Peyer's patch (tissue), 4 donors: ENCODE measurements around the gene GJB2. TPM values are rescaled to one million over a fixed set of nuclear protein-coding genes. Genes with fewer than 3 reads are reported as not detected.
A peak's percentile ranks its signal among the peaks of the same experiment; 100 is the strongest.

Experiments used
- DNase-seq, 3 donors: peaks; one replicate each; pipeline ENCODE4 v3.0.0-alpha.2; 2017 to 2019
- H3K27ac ChIP-seq, 4 donors: fragments of 200-600 bp; sonication (generic); one replicate each; pipeline ENCODE4 v1.5.1; 2016 to 2019
- H3K27me3 ChIP-seq, 2 donors: fragments of 200-600 bp; sonication (generic); one replicate each; pipeline ENCODE4 v1.5.1; 2019
- H3K36me3 ChIP-seq, 3 donors: fragments of 200-600 bp; sonication (generic); one replicate each; pipeline ENCODE4 v1.5.1; 2016 to 2019
- H3K4me1 ChIP-seq, 4 donors: fragments of 200-600 bp; sonication (generic); one replicate each; pipeline ENCODE4 v1.5.1; 2016 to 2019
- H3K4me3 ChIP-seq, 4 donors: fragments of 200-600 bp; sonication (generic); 1 replicate in 3 of 4; 2 replicates in 1 of 4; pipeline ENCODE4 v1.5.1; 2016 to 2019; ENCODE audit warnings: mild to moderate bottlenecking in 1 of 4
- H3K9me3 ChIP-seq, 4 donors: fragments of 200-600 bp; sonication (generic); one replicate each; pipeline ENCODE4 v1.5.1; 2016 to 2019; ENCODE audit warnings: mild to moderate bottlenecking in 1 of 4
- POLR2A ChIP-seq, 2 donors: fragments of 450-650 bp; IDR thresholded peaks; one replicate each; pipeline ENCODE4 v1.5.1; 2017; ENCODE audit warnings: antibody characterized with exemption in 2 of 2, mild to moderate bottlenecking in 2 of 2, moderate library complexity in 2 of 2
- total RNA-seq, 4 donors: library from RNA; depleted of rRNA; stranded (reverse); fragments of >200 nt; gene quantifications; one replicate each; pipeline ENCODE4 v1.1.0, GENCODE V29; 2016
- TF ChIP-seq, protein P1 (sequence below), 6 experiments: fragments of 450-650 bp in 4 of 6; fragments of 200-600 bp in 2 of 6; sonication (generic) in 1 of 6; IDR thresholded peaks; one replicate each; pipeline ENCODE4 v1.5.1; 2017 to 2019; ENCODE audit warnings: antibody characterized with exemption in 6 of 6, mild to moderate bottlenecking in 3 of 6, moderate library complexity in 1 of 6

The GJB2 gene
- total RNA-seq, 4 donors from 2014 or later: 3.3 to 25.7 (median 14.1) TPM

- peaks cover 0 to 16% of the 10 kb centered on the region in 2 donors for H3K27me3 ChIP-seq
- no peaks in the 10 kb centered on the region for H3K36me3 ChIP-seq
- H3K27ac ChIP-seq: peak overlapping the region in 3 of 4 donors; percentile 20 to 62 (median 59)
- no peak for TF ChIP-seq POLR2A (IDR thresholded peaks at IDR 0.05)
- TF ChIP-seq, protein P1, sequence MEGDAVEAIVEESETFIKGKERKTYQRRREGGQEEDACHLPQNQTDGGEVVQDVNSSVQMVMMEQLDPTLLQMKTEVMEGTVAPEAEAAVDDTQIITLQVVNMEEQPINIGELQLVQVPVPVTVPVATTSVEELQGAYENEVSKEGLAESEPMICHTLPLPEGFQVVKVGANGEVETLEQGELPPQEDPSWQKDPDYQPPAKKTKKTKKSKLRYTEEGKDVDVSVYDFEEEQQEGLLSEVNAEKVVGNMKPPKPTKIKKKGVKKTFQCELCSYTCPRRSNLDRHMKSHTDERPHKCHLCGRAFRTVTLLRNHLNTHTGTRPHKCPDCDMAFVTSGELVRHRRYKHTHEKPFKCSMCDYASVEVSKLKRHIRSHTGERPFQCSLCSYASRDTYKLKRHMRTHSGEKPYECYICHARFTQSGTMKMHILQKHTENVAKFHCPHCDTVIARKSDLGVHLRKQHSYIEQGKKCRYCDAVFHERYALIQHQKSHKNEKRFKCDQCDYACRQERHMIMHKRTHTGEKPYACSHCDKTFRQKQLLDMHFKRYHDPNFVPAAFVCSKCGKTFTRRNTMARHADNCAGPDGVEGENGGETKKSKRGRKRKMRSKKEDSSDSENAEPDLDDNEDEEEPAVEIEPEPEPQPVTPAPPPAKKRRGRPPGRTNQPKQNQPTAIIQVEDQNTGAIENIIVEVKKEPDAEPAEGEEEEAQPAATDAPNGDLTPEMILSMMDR (IDR thresholded peaks at IDR 0.05): no peak
- peak overlapping the region; percentile 35 to 79 (median 62) for H3K4me3 ChIP-seq
- DNase-seq: peak in 2 of 3 donors; percentile 58 to 68
- peaks cover 0 to 19% (median 15%) of the 10 kb centered on the region in 4 donors for H3K4me1 ChIP-seq
- no peaks in the 10 kb centered on the region for H3K9me3 ChIP-seq
These were observed 441 bp downstream of the GJB2 start for GRCh38 chr13:20192158-20192835.

- peak in 2 of 3 donors; percentile 62 to 69 for DNase-seq
These were observed 1.2 kb downstream of the GJB2 start for GRCh38 chr13:20191311-20192157.

DNA sequence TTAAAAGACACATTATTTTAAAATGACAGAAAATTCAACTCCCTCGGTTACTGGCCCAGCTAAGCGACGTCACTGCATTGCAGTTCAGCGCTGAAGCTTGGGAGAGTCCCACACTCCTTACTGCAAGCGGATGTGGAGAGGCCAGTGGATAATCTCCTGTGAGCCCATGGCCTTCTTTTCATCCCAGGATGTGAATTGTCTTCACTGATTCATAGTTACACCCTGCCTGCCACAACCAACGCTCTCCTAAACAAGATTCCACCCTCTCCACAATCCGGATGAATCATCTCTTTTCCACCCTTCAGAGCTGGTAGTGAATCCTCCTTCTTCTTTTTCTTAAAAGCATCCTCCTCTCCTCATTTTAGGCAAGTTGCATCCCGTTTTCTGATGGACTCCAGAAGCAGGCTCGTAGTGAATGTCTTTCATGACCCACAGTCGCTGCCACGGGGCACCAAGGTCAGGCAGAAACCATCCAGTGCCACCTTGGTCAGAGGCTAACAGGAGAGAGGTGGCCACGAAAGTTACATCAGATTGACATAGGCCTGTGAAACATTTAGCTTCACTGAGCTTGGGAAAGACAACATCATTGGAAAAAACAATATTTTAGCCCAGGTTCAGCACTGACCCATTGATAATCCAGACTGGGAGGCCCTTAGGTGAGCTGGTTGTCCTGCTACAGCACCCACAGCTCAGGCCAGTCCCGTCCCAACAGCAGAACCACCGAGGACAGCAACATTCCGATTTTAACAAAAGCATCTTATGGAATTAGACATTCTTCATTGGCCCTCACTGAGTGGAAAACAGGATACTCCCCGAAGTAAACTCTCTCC, 2.0 kb downstream of the GJB2 start:
- TF ChIP-seq POLR2A (IDR thresholded peaks at IDR 0.05): no peak
- TF ChIP-seq, protein P1 (IDR thresholded peaks at IDR 0.05): no peak
- DNase-seq: no peak
- H3K9me3 ChIP-seq: no peaks in the 10 kb centered on the region
- peak overlapping the region in 1 of 4 donors; percentile 77 for H3K4me3 ChIP-seq
- H3K36me3 ChIP-seq: no peaks in the 10 kb centered on the region
- H3K4me1 ChIP-seq: peaks cover 0 to 19% (median 15%) of the 10 kb centered on the region in 4 donors
- peaks cover 0 to 16% of the 10 kb centered on the region in 2 donors for H3K27me3 ChIP-seq
- no peak overlapping the region for H3K27ac ChIP-seq

More at GRCh38 chr13:20191311-20192157, 1.2 kb downstream of the GJB2 start:
- peak overlapping the region; percentile 35 to 79 (median 62) for H3K4me3 ChIP-seq
- no peak for TF ChIP-seq POLR2A (IDR thresholded peaks at IDR 0.05)
- TF ChIP-seq, protein P1 (IDR thresholded peaks at IDR 0.05): peak in 1 of 6 experiments; percentile 1
- H3K36me3 ChIP-seq: no peaks in the 10 kb centered on the region
- H3K27ac ChIP-seq: peak overlapping the region in 3 of 4 donors; percentile 20 to 62 (median 59)
- no peaks in the 10 kb centered on the region for H3K9me3 ChIP-seq
- H3K4me1 ChIP-seq: peaks cover 0 to 19% (median 15%) of the 10 kb centered on the region in 4 donors
- peaks cover 0 to 16% of the 10 kb centered on the region in 2 donors for H3K27me3 ChIP-seq

DNA sequence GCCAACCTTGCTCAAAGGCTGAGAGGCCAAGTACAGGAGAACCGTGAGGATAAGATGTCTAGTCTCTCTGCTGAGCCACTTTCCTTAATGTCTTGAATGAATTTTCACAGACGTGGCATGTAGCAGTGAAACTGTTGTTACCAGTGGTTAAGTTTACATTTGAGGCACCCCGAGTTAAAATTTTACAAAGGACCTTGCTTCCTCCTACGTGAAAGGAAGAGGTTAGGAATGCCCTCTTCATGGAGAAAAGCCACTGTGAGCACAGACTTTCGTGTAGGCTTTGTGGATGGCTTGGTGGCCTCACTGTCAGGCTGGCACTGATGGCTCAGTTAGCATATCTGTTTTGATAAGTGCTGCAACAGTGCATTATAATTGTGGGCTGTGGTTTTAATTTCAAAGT, 2.7 kb downstream of the GJB2 start:
- peaks cover 0 to 19% (median 15%) of the 10 kb centered on the region in 4 donors for H3K4me1 ChIP-seq
- TF ChIP-seq, protein P1 (IDR thresholded peaks at IDR 0.05): no peak
- no peak for TF ChIP-seq POLR2A (IDR thresholded peaks at IDR 0.05)
- no peak for DNase-seq
- no peaks in the 10 kb centered on the region for H3K36me3 ChIP-seq
- peaks cover 0 to 16% of the 10 kb centered on the region in 2 donors for H3K27me3 ChIP-seq
- no peak overlapping the region for H3K4me3 ChIP-seq
- H3K9me3 ChIP-seq: no peaks in the 10 kb centered on the region
- H3K27ac ChIP-seq: no peak overlapping the region
